ENCODE measurements around the gene ST6GAL2.

ST6GAL2 gene, protein sequence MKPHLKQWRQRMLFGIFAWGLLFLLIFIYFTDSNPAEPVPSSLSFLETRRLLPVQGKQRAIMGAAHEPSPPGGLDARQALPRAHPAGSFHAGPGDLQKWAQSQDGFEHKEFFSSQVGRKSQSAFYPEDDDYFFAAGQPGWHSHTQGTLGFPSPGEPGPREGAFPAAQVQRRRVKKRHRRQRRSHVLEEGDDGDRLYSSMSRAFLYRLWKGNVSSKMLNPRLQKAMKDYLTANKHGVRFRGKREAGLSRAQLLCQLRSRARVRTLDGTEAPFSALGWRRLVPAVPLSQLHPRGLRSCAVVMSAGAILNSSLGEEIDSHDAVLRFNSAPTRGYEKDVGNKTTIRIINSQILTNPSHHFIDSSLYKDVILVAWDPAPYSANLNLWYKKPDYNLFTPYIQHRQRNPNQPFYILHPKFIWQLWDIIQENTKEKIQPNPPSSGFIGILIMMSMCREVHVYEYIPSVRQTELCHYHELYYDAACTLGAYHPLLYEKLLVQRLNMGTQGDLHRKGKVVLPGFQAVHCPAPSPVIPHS

DNA sequence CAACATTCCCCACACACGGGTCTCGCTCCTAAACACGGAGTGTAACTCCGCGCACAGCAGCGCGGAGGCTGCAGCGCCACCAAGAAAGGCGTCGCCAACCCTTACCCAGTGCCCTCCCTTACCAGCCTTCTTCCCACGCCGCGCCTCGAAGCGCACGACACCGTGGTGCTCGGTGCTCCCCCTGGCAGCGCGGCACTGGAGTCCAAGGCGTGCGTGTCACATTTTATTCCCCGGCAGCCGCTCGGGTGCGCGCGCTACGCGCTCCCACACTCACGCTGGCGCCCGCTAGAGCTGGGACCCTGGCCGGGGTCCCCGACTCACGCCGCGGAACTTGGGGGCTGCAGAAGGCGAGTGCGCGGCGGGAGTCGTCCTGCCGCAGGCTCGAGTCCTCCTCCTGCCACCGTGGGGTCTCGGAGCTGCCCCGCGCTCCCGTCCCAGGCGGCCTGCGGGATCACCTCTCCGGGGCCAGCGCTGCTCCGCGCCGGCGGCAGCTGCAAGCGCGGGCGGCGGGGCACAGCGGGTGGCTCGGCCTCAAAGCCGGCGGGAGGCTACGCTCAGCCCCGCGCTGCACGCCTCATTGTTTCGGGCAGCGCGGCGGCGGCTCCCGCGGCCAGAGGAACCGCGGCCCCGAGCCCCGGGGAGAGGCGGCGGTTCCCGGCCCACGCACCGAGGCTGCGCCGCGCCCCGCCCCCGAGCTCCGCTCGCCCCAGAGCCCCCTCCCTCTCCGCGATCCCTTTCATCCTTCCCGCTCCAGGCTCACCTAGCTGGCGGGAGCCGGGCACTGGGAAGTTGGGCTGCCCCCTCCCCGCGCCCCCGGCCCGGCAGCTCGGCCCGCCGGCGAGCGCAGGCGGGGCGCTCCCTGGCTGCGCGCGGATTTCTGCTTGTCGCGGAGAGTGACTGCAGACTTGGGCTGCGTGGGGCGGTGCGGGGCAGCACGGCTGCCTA, at the start of gene ST6GAL2:
Gene ST6GAL2 (minus strand): TSS at position 197 of the 945 bp plus-strand sequence. CDS start 42,190 bp downstream, outside the sequence.
- peaks cover 22% of the 10 kb centered on the region for H3K27me3 Mint-ChIP-seq (ENCODE audit: low read depth)
- peak within 1 kb of the TSS; percentile 93 to 97 (median 94) for H3K27ac Mint-ChIP-seq
- H3K4me1 Mint-ChIP-seq, result peaks cover 22% of the 10 kb centered on the region
- TF ChIP-seq CTCF (IDR thresholded peaks at IDR 0.05; ENCODE audit: unreplicated experiment in 3 of 3), result no peak
- no peaks in the 10 kb centered on the region for H3K36me3 Mint-ChIP-seq (ENCODE audit: low read depth)
- peak within 1 kb of the TSS; percentile 96 to 99 (median 97) for H3K4me3 Mint-ChIP-seq
- no peaks in the 10 kb centered on the region for H3K9me3 Mint-ChIP-seq

GRCh38 chr2:106932644-106933043, 46.7 kb upstream of the ST6GAL2 start:
- no peak for TF ChIP-seq CTCF (IDR thresholded peaks at IDR 0.05; ENCODE audit: unreplicated experiment in 3 of 3)
- H3K4me3 Mint-ChIP-seq, result no peak overlapping the region
- H3K27ac Mint-ChIP-seq, result no peak overlapping the region
- no peaks in the 10 kb centered on the region for H3K36me3 Mint-ChIP-seq (ENCODE audit: low read depth)
- no peaks in the 10 kb centered on the region for H3K4me1 Mint-ChIP-seq
- peaks cover 12% of the 10 kb centered on the region for H3K9me3 Mint-ChIP-seq
- H3K27me3 Mint-ChIP-seq (ENCODE audit: low read depth), result no peaks in the 10 kb centered on the region

DNA sequence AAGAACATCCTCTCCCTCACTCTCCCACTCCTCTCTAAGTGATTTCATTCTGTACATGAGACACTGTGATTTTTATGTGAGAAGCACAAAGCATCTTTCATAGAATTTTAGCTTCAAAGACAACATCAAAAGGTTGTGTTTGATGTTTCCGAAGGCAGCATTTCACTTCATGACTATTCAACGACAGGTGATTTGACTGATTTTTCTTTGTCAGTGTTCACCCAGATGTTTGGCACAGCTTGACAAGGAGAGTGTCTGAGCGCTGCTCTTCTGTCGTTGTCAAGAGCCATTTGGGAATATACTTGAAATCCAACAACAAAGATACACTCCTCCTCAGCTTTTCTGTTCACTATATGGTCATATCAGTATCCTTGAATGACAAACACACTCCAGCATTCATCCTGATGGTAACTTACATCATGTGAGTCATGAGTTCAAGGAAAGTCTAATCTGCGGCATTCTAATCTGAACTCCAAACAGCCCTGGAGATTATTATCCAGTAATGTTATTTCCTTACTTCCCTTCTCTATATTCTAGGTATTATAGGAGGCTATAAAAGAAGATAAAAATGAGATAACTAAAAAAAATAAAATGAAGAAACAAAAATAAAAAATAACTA, 45.9 kb upstream of the ST6GAL2 start:
- H3K9me3 Mint-ChIP-seq, result peaks cover 12% of the 10 kb centered on the region
- no peak overlapping the region for H3K27ac Mint-ChIP-seq
- no peaks in the 10 kb centered on the region for H3K4me1 Mint-ChIP-seq
- H3K27me3 Mint-ChIP-seq (ENCODE audit: low read depth), result no peaks in the 10 kb centered on the region
- no peak overlapping the region for H3K4me3 Mint-ChIP-seq
- TF ChIP-seq CTCF (IDR thresholded peaks at IDR 0.05; ENCODE audit: unreplicated experiment in 3 of 3), result no peak
- no peaks in the 10 kb centered on the region for H3K36me3 Mint-ChIP-seq (ENCODE audit: low read depth)

DNA sequence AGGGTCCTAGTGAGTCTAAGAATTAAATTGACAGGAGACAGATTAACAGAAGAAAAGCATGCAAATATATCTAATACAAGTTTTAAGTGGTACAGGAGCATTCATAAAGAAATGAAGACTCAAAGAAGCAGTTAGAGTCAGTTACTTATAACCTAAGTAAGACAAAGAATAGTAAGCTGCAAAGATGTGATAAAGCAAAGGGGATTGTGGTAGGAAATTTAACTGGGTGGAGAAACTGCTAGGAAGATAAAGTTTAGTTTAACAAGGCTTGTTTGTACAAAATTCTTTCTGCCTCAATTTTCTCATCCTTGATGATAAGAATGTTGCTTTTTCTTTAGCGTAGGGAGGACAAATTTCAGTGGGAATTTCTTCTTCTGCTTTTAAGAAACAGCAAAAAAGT, 35.5 kb upstream of the ST6GAL2 start:
- Mint-ChIP-seq H3K9me3 (peaks cover 13% of the 10 kb centered on the region), H3K4me3 (no peak overlapping the region), H3K27ac (no peak overlapping the region), H3K27me3 (ENCODE audit: low read depth) (no peaks in the 10 kb centered on the region), H3K4me1 (no peaks in the 10 kb centered on the region), H3K36me3 (ENCODE audit: low read depth) (peaks cover 9% of the 10 kb centered on the region)
- TF ChIP-seq CTCF (IDR thresholded peaks at IDR 0.05; ENCODE audit: unreplicated experiment in 3 of 3), result no peak

DNA sequence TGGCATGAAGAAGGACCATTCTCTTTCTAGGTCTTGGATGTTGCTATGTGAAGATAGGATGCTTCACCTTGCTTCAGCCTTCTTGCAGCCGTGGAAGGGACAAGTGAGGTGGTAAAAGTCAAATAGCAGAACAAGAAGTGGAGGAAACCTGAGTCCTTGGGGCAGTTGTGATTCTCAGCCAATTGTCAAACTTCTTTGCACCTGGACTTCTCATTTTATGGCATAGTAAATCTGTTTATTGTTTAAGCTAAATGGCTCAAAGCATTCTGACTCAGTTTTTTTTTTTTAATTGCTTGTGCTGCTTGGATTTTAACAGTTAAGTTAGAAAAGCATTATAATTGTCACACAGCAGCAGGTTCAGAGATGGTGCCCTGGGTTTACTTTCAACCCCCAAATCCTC, 33.0 kb upstream of the ST6GAL2 start:
- no peak overlapping the region for H3K27ac Mint-ChIP-seq
- H3K4me1 Mint-ChIP-seq, result no peaks in the 10 kb centered on the region
- H3K27me3 Mint-ChIP-seq (ENCODE audit: low read depth), result no peaks in the 10 kb centered on the region
- no peak for TF ChIP-seq CTCF (IDR thresholded peaks at IDR 0.05; ENCODE audit: unreplicated experiment in 3 of 3)
- H3K36me3 Mint-ChIP-seq (ENCODE audit: low read depth), result peaks cover 5% of the 10 kb centered on the region
- H3K4me3 Mint-ChIP-seq, result no peak overlapping the region
- peaks cover 5% of the 10 kb centered on the region for H3K9me3 Mint-ChIP-seq

Data from nephron (organoid).